Lung (tissue), 12 donors: ENCODE measurements around the gene CXXC5. TPM values are rescaled to one million over a fixed set of nuclear protein-coding genes. Genes with fewer than 3 reads are reported as not detected.
"Not testable (repeated sequence)": the region's sequence is repeated elsewhere in the genome, so short reads cannot be mapped to it uniquely, and the experiment has no call there.

Experiments used
- ATAC-seq: fragments of 200-7000 bp; cut with Tn5 transposase; one replicate; pipeline ENCODE4 v1.9.1; 2020; ENCODE audit warnings: moderate number of reproducible peaks; ENCODE audit not compliant: insufficient read depth, low FRiP score
- DNase-seq, 3 donors: peaks; one replicate each; pipeline ENCODE4 v3.0.0-alpha.2; 2013 to 2017
- H3K27ac ChIP-seq, 2 donors: one replicate each; pipeline ENCODE4 v1.5.1; 2013; ENCODE audit warnings: mild to moderate bottlenecking in 2 of 2, moderate library complexity in 2 of 2, control low read depth in 1 of 2, inconsistent platforms in 1 of 2, low read depth in 1 of 2, low read length in 1 of 2
- H3K27me3 ChIP-seq, 3 donors: one replicate each; pipeline ENCODE4 v1.5.1; 2013; ENCODE audit warnings: low read length in 2 of 3; ENCODE audit not compliant: control insufficient read depth in 3 of 3, insufficient read depth in 3 of 3
- H3K36me3 ChIP-seq, 4 donors: one replicate each; pipeline ENCODE4 v1.5.1; 2013; ENCODE audit warnings: low read length in 4 of 4, mild to moderate bottlenecking in 1 of 4, moderate library complexity in 1 of 4; ENCODE audit not compliant: control insufficient read depth in 4 of 4, insufficient read depth in 4 of 4
- H3K4me1 ChIP-seq, 5 donors: one replicate each; pipeline ENCODE4 v1.5.1; 2013; ENCODE audit warnings: low read length in 5 of 5, mild to moderate bottlenecking in 2 of 5, moderate library complexity in 1 of 5; ENCODE audit not compliant: control insufficient read depth in 5 of 5, insufficient read depth in 5 of 5
- H3K4me3 ChIP-seq: one replicate; pipeline ENCODE4 v1.5.1; 2013; ENCODE audit warnings: mild to moderate bottlenecking, control low read depth, moderate library complexity
- H3K9ac ChIP-seq, 2 donors: one replicate each; pipeline ENCODE4 v1.5.1; 2013; ENCODE audit warnings: low read length in 2 of 2, control low read depth in 1 of 2; ENCODE audit not compliant: insufficient read depth in 1 of 2
- H3K9me3 ChIP-seq, 4 donors: one replicate each; pipeline ENCODE4 v1.5.1; 2013; ENCODE audit warnings: low read length in 3 of 4, mild to moderate bottlenecking in 1 of 4, moderate library complexity in 1 of 4; ENCODE audit not compliant: control insufficient read depth in 4 of 4, insufficient read depth in 3 of 4
- WGBS, 2 donors: extraction: QIAGEN DNeasy Blood & Tissue Kit; methylation state at CpG; one replicate each; pipeline ENCODE4 v1.1.7; 2013; 5-methylcytosine and 5-hydroxymethylcytosine counted together
- polyA plus RNA-seq, 2 donors: library from polyadenylated mRNA; stranded (reverse); fragments of 200-250 nt; gene quantifications; one replicate each; pipeline ENCODE4 v1.2.1, GENCODE V29; 2013
- total RNA-seq, 2 donors: library from RNA; depleted of rRNA in 1 of 2; stranded (reverse); fragments of >200 nt in 1 of 2; gene quantifications; one replicate each; pipeline ENCODE4 v1.2.1, GENCODE V29; 2014 to 2021
- TF ChIP-seq, protein P1 (sequence below): IDR thresholded peaks from 2 replicates; pipeline ENCODE4 v1.5.1; 2012; ENCODE audit warnings: mild to moderate bottlenecking; ENCODE audit errors: control extremely low read depth, extremely low read depth
- donor health status: control.
- donor health status: control.
- donor health status: Bipolar disorder and iron deficiency.
- donor health status: healthy.
- donor health status: DM: yes; HTN: yes; CAD: no.

Gene CXXC5
- total and polyA plus RNA-seq, 4 donors, result 20.7 to 39.8 (median 25.0) TPM

DNA sequence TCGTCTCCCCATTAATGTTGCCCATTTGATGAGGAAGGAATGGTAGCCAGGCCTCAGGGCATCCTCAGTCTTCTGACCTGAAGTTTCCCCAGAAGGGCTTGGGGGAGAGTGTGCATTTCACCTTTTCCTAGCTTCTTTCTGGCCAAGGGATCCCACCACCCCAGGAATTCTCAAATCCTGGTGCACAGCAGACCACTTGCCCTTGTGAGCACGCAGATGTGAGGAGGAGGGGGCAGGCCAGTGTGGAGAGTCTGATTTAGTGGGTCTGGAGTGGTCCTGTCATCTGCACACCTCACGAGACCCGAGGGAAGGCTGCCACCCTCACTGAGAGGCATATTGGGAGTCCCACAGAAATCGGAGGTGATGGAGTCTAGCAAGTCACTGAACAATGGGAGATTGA is 64.3 kb downstream of the CXXC5 start:
- WGBS, 2 donors, result 90 to 99% methylated on average over 5 of the region's 5 CpGs
- no peak overlapping the region for H3K4me3 ChIP-seq
- no peak overlapping the region for H3K27ac ChIP-seq
- no peak overlapping the region for H3K9ac ChIP-seq
- TF ChIP-seq, protein P1, sequence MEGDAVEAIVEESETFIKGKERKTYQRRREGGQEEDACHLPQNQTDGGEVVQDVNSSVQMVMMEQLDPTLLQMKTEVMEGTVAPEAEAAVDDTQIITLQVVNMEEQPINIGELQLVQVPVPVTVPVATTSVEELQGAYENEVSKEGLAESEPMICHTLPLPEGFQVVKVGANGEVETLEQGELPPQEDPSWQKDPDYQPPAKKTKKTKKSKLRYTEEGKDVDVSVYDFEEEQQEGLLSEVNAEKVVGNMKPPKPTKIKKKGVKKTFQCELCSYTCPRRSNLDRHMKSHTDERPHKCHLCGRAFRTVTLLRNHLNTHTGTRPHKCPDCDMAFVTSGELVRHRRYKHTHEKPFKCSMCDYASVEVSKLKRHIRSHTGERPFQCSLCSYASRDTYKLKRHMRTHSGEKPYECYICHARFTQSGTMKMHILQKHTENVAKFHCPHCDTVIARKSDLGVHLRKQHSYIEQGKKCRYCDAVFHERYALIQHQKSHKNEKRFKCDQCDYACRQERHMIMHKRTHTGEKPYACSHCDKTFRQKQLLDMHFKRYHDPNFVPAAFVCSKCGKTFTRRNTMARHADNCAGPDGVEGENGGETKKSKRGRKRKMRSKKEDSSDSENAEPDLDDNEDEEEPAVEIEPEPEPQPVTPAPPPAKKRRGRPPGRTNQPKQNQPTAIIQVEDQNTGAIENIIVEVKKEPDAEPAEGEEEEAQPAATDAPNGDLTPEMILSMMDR, result no peak
- DNase-seq, result no peak
- peaks cover 0 to 5% (median 0%) of the 10 kb centered on the region in 3 donors for H3K27me3 ChIP-seq
- H3K36me3 ChIP-seq, result no peaks in the 10 kb centered on the region
- peaks cover 0 to 30% (median 14%) of the 10 kb centered on the region in 5 donors for H3K4me1 ChIP-seq
- H3K9me3 ChIP-seq, result no peaks in the 10 kb centered on the region
- ATAC-seq, result no peak

DNA sequence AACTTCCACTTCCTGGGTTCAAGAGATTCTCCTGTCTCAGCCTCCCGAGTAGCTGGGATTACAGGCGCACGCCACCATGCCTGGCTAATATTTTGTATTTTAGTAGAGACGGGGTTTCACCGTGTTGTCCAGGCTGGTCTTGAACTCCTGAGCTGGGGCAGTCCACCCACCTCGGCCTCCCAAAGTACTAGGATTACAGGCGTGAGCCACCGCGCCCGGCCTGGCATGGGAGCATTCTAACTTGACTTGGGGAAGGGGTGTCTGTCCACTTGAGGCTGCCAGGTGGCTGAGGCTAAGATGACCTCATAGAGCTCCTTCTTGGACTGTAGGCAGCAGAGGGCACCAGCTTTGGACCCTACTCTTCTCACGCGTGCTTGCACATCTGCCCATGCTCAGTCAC is 65.7 kb downstream of the CXXC5 start:
- H3K9me3 ChIP-seq, H3K27me3 ChIP-seq, ATAC-seq, H3K36me3 ChIP-seq, DNase-seq, H3K4me3 ChIP-seq, H3K9ac ChIP-seq, H3K27ac ChIP-seq: not testable (repeated sequence)
- peaks cover 0 to 24% (median 14%) of the 10 kb centered on the region in 5 donors for H3K4me1 ChIP-seq
- 98% methylated on average over 12 of the region's 12 CpGs for WGBS, 2 donors

DNA sequence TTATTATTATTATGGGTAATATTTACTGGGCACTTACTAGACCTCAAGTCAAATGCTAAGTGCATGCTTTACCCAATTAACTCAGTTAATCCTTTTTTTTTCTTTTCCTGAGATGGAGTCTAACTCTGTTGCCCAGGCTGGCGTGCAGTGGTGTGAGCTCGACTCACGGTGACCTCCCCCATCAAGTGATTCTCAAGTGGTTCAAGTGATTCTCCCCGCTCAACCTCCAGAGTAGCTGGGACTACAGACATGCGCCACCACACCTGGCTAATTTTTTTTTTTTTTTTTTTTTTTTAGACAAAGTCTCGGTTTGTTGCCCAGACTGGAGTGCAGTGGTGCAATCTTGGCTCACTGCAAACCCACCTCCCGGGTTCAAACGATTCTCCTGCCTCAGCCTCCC is 69.1 kb downstream of the CXXC5 start:
- no peak overlapping the region for H3K4me3 ChIP-seq
- TF ChIP-seq, protein P1, result no peak
- DNase-seq (no peak), ATAC-seq (no peak)
- WGBS, 2 donors, result 74 to 88% methylated on average over 7 to 8 of the region's 8 CpGs
- H3K27ac ChIP-seq, result no peak overlapping the region
- no peaks in the 10 kb centered on the region for H3K4me1 ChIP-seq
- H3K9ac ChIP-seq, result no peak overlapping the region
- H3K9me3 ChIP-seq, result peaks cover 0 to 4% (median 1%) of the 10 kb centered on the region in 4 donors
- H3K27me3 ChIP-seq, result no peaks in the 10 kb centered on the region
- no peaks in the 10 kb centered on the region for H3K36me3 ChIP-seq

DNA sequence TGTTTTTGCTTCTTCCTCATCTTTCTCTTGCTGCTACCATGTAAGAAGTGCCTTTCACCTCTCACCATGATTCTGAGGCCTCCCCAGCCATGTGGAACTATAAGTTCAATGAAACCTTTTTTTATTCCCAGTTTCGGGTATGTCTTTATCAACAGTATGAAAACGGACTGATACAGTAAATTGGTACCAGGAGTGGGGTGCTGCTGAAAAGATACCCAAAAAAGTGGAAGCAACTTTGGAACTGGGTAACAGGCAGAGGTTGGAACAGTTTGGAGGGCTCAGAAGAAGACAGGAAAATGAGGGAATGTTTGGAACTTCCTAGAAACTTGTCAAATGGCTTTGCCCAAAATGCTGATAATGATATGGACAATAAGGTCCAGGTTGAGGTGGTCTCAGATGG is 70.3 kb downstream of the CXXC5 start:
- DNase-seq, H3K9ac ChIP-seq, H3K36me3 ChIP-seq, H3K9me3 ChIP-seq, H3K4me1 ChIP-seq, ATAC-seq, H3K4me3 ChIP-seq, H3K27ac ChIP-seq, H3K27me3 ChIP-seq: not testable (repeated sequence)
- WGBS, 2 donors, result 94 to 95% methylated on average over 2 of the region's 2 CpGs

DNA sequence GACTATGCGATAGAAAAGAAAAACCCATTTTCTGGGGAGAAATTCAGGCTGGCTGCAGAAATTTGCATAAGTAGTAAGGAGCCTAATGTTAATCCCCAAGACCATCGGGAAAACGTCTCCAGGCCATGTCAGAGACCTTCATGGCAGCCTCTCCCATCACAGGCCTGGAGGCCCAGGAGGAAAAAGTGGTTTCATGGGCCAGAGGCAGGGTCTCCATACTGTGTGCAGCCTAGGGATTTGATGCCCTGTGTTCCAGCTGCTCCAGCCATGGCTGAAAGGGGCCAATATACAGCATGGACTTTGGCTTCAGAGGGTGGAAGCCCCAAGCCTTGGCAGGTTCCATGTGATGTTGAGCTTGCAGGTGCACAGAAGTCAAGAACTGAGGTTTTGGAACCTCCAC is 71.8 kb downstream of the CXXC5 start:
- H3K9ac ChIP-seq, H3K27me3 ChIP-seq, H3K36me3 ChIP-seq, H3K27ac ChIP-seq, H3K9me3 ChIP-seq, H3K4me1 ChIP-seq, DNase-seq, ATAC-seq, H3K4me3 ChIP-seq: not testable (repeated sequence)
- WGBS, 2 donors, result 97% methylated on average over 3 of the region's 3 CpGs
